CMK (cell line): Measurements from ENCODE around the gene RFNG.

Experiments used
- DNase-seq: peaks from one replicate; pipeline ENCODE4 v3.0.0-alpha.2; 2010; ENCODE audit warnings: low read depth

RFNG gene

DNA sequence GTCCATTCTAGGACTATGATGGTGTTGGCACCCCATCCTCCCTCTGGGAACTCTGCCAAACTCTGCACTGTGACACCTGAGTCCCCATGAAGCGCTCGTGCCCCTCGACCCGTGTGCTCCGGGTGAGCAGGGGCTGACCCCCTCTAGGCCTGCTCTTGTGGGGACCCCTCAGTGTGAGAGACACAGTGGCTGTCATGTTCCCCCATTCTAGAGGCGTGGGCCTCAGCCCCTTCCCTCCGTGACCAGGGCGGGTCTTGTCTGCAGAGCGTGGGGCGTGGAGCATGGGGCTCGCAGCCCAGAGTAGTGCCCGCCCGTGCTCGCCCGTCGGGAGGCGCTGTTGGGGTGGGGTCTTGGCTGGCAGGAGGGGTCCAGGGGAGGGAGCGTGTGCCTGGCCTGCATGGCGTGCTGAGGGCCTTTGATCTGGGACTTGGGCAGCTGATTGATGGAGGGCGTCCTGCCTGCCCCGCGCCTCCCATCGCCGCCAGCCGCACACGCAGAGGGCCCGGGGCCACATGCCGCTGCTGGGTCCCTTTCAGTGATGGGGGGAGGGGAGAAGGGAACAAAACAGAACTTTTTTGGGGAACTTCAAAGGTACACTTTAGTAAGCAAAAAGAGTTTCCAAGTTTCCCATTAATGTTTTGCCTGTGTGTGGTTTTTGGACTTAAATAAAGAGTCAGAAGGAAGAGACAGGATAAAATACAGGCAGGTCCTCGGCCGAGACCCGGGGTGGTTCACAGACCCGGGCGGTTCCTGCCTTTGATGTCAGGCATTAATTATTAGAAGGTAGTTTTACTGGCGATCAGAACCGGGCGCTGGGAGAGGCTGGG lies 51.4 kb downstream of the RFNG start:
- DNase-seq: no peak

DNA sequence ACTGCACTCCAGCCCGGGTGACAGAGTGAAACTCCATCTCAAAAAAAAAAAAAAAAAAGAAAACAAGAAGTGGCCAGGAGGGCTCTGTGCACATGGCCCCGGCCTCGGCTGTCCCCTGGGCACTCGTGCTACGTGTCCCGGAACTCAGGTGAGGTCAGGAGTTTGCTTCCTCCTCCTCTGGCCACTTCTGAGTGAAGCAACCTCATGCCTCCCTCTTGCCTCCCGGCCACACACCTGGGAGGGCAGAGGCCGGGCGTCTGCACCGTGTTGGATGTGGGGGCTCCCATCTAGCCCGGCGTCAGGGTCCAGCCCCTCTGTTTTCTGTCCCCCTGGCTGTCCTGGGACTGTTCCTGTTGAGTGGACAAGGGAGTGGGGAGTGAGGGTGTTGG lies 52.0 kb downstream of the RFNG start:
- DNase-seq: no peak

DNA sequence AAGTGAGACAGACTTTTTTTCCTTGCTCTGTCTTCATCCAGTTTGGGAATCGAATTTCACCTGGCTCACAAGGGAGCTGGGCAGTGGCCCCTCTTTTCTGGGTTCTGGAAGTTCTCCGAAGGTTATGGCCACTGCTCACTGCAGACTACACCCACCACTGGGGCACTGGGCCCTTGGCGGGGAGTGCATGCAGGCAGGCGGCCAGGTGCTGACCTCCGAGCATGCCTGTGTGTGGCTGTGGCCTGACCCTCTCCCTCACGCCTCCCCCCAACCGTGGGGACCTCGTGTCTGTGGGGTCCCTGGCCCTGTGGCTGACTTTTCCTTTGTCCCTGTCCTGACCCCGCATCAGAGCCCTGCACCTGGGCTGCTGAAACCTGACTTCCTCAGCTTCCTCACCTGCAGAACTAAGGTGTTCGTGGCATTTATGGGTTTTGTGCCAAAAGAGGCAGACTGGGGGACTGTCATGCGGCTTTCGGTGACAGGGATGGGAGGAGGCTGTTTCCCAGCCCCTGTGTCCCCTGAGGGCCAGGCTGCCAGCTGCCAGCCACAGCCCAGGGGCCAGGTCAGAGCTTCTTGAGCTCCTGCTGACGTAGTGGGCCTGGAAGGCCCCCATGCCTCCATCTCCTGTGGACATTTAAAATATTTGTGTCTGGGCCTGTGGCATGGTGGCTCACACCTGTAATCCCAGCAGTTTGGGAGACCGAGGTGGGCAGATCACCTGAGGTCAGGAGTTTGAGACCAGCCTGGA lies 52.7 kb downstream of the RFNG start:
- no peak for DNase-seq

DNA sequence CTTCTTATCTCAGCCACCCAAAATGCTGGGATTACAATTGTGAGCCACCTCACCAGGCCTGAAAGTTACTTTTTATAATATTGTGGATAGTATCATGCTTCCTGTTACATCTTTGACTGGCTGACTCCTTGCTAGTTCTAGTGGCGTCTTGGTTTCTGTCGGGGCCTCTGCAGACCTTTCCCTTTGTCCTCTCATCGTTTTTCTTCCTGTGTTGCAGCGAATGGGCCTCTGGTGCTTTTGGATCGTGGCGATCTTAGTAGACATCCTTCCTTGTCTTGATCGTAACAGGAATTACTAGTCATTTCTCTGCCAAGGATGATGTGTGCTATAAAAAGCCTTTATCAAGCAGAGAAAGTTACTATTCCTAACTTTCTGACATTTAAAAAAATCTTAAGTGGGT lies 53.4 kb downstream of the RFNG start:
- DNase-seq: no peak
